ENCODE data around the gene PIANP.
A peak's percentile ranks its signal among the peaks of the same experiment; 100 is the strongest.
"Not testable (repeated sequence)": the region's sequence is repeated elsewhere in the genome, so short reads cannot be mapped to it uniquely, and the experiment has no call there.

The PIANP gene

GRCh38 chr12:6708351-6708750 is 7.7 kb upstream of the PIANP start:
- not testable (repeated sequence) for DNase-seq (ENCODE audit: low read depth in 2 of 3, low spot score in 2 of 3)

GRCh38 chr12:6703631-6704030 is 3.0 kb upstream of the PIANP start:
- DNase-seq (ENCODE audit: low read depth in 2 of 3, low spot score in 2 of 3), result no peak

DNA sequence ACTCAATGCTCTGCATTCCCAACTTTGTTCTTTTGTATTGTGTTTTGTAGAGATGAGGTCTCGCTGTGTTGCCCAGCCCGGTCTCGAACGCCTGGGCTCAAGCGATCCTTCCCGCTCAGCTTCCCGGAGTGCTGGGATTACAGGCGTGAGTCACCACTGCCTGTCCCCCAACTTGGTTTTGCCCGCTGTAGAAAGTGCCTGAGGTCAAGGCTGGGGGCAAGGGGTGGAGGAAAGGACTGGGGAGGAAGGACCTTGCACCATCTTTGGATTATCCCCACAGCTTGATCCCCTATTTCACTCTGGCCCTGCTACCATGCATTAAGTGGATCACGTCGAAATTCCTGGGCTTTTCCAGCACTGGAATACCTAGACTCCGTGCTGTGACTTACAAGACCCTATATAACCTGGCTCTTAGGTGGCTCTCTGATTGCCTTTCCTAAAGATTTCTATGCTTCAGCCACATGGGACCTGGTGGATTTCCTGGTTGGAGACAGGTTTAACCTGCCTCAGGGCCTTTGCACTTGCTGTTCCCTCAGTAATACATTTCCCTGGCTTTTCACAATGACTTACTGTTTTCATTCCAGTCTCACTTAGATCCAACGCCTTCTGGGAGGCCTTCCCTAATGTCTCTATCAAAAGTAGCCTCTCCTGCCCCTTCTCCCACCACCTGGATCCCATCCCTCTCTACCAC is 608 bp upstream of the PIANP start:
- DNase-seq (ENCODE audit: low read depth in 2 of 3, low spot score in 2 of 3), result no peak

DNA sequence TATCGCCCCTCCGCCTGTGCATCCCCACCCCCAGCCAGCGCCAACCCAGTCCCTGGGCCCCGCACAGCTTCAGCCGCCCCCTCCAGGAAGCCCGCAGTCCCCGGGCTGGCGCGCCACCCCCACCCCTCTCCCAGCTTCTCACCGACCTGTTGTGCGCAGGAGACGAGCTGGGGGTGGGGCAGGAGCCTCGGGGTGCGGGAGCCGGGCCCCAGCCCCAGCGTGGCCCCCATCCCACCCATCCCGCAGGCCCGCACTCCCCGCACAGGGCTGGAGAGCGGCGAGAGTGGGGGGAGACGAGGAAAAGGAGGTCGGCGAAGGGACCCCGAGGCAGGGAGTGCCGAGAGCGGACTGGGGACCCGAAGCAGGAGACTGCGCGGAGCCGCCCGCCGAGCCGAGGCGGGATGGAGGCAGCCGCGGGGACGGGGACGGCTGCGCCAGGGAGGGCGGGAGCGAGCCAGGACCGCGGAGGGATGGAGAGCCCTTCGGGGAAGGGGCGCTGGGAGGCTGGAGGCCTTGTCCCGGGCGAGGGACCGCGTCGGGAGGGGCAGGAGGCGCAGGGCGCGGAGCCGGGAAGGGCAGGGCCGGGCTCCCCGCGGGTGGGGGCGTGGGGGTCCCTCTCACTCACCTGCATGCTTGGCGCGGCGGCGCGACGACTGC is 498 bp downstream of the PIANP start:
- DNase-seq (ENCODE audit: low read depth in 2 of 3, low spot score in 2 of 3), result no peak

GRCh38 chr12:6699259-6699988 is 1.2 kb downstream of the PIANP start:
- no peak for DNase-seq (ENCODE audit: low read depth in 2 of 3, low spot score in 2 of 3)

- DNase-seq (ENCODE audit: low read depth in 2 of 3, low spot score in 2 of 3), result no peak
Measured at GRCh38 chr12:6698352-6699046, 2.1 kb downstream of the PIANP start.

GRCh38 chr12:6697584-6698351 is 2.8 kb downstream of the PIANP start:
- DNase-seq (ENCODE audit: low read depth in 2 of 3, low spot score in 2 of 3), result no peak

DNA sequence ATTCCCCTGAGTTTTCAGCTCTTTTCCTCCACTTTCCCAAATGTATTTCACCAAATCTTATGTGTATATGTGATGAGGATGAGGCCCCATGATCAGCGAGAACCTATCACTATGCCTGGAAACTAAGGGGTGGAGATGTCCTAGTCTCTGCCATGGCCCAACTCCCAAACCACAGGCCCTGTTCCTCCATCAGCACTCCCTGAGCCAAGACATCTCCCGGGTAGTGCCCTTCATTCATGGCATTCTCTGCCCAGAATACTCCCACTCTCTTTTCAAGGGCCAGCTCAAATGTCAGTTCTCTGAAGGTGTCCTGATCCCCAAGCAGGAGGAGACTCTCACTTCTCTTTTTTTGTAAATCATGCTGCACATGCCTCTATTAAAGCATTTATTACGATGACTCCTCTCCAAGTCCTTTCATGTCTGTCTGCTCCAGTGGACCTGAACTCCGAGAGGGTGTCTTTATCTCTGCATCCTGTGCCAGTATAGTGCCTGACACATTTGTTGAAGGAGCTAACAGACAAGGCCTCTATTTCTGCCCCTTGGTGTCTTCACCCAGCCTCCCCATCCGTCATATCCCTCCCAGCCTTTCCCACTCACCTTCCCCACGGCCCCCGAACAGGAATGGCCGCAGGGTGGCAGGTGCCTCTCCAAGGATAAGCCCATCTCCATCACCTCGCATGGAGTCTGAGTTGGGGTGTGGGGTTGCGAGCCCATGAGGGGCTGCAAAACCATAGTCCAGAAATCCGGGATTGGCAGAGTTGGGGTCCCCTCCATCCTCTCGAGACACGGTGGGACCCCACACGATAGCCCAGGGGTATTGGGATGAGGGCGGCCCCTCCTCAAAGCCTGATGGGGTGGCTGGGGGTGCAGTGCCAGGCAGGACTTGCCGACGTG is 3.7 kb downstream of the PIANP start:
- DNase-seq (ENCODE audit: low read depth in 2 of 3, low spot score in 2 of 3), result no peak

DNA sequence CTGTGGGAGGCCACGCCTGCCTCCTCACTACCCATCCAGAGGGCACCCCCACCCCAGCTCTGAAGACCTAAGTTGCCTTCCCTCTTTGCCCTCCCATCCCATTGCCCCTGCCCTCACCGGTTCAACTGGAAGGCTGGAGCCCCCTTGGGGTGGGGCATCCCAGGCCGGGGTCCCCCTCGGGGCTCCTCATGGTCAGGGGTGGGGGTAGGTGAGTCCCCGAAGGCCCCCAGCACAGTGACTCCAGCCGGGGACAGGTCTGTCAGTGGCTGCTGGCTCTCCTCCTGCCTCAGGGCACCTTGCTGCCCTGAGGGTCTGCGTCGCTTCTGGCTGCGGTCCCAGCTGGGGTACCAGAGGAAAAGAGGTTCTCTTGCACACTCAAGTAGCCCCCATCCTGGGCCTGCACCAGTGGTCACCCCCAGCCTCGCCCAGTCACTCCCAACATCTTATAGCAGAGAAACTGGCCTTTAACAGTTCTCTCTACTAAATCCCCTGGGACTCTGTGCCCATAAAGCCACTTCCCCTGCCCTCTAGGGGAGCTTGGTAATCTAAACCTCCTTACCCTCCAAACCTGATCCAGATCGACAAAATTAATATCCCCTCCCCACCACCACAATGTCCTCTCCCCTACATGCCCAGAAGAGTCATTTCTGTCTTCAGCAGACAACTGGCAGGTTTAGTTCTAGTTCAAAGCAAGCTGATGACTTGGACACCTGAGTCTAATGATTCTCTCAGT is 5.1 kb downstream of the PIANP start:
- no peak for DNase-seq (ENCODE audit: low read depth in 2 of 3, low spot score in 2 of 3)

DNA sequence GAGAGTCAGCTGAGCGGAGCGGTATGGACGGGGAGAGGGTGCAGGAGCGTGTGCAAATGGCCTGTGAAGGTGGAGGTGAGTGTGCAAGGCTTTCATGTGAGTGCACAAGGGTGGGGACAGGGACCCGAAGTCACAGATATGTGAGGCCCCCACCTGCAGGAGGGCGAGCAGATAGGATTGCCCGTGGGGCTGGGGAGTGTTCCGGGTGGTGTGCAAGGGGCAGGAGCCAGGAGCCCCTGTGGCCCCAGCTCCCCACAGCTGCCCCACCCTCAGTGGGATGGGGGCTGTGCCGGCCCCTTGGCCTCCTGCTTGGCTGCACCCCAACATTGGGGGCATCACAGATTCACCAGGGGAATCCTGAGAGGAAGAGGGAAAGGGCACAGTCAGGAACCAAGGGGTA is 5.9 kb downstream of the PIANP start:
- no peak for DNase-seq (ENCODE audit: low read depth in 2 of 3, low spot score in 2 of 3)

- DNase-seq (ENCODE audit: low read depth in 2 of 3, low spot score in 2 of 3), result no peak
Measured at GRCh38 chr12:6693832-6694355, 6.7 kb downstream of the PIANP start.

DNA sequence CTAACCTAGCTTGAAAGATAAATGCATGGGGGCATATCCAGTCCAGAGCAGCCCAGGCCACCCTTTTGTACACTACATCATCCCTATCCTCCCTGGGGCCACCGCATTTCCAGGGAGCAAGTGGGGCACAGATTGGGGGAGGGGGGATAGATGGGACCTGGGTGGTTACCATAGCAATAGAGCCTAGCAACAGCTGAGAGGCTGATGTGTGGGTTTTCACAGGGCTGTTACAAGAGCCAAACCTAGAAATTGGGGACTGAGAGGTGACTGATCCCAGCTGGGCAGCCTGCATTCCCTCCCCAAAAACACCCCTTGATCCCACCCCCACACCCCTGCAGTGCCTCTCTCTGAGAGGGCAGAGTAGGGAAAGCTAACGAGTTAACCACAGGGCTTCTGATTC is 7.7 kb downstream of the PIANP start:
- no peak for DNase-seq (ENCODE audit: low read depth in 2 of 3, low spot score in 2 of 3)

GRCh38 chr12:6691473-6691872 is 9.1 kb downstream of the PIANP start:
- no peak for DNase-seq (ENCODE audit: low read depth in 2 of 3, low spot score in 2 of 3)

DNA sequence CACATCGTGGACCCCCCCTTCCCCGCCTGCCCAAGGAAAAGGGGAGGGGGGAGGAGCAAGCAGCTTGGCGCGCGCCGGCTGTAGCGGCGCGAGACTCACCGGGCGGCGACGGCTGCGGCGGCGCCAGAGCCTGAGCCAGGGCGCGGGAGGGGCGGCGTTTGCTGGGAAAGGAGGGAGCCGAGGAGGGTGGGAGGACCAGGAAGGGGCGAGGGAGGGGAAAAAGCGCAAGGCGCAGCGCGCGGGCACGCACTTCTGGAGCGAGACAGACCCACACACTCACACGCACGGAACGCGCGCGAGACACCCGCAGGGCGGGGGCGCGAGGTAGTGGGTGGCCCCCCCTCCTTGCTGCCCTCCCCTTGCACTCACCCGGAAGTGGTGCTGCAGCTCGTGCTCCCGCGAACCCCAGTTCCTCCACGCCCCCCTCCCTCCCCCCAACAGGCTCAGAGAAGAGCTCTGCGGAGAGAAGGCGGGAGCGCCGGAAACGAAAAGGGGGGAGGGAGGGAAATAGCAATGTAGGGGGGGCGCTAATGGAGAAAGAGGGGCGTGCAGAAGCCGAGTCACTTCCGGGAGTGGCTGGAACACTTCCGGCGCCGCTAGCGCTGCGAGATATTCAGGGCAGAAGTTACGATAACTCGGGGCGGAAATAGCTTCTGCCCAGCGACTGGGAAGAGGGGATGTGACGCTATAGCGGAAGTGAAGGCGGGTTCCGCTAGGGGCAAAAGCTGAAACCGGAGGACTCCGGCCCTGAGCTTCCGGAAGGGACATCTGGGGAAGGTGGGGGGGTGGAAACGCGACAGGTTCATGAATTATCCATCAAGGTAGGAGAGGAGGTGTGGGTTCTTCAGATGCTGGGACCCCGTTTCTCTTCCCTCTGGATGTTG is 11.4 kb downstream of the PIANP start, which contains the start of gene ZNF384:
Gene ZNF384, minus strand, starts transcription at position 377 of the 884 bp plus-strand sequence. CDS start 9,855 bp downstream, outside the sequence.
- DNase-seq (ENCODE audit: low read depth in 2 of 3, low spot score in 2 of 3), result peak; percentile 68 to 90 (median 87)

GRCh38 chr12:6688543-6688998 is 12.0 kb downstream of the PIANP start:
- peak in 1 of 3 experiments; percentile 49 for DNase-seq (ENCODE audit: low read depth in 2 of 3, low spot score in 2 of 3)

DNA sequence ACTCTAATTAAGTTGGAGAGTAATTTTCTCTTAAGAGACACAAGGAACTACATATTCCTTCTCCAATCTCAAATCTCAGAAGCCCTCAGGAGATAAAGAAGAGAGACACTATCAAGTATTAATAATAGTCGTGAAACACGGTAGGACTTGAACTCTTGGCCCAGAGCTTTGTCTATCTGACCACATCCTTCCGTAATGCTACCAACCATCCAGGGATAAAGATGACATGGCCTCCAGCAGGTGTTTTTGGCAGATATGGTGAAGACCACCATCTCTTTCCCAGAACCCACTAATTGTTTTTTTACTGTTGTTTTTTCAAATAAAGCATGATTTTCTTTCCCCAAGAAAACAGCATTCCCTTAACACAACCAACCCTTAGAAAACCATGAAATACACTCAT is 14.8 kb downstream of the PIANP start:
- no peak for DNase-seq (ENCODE audit: low read depth in 2 of 3, low spot score in 2 of 3)

DNA sequence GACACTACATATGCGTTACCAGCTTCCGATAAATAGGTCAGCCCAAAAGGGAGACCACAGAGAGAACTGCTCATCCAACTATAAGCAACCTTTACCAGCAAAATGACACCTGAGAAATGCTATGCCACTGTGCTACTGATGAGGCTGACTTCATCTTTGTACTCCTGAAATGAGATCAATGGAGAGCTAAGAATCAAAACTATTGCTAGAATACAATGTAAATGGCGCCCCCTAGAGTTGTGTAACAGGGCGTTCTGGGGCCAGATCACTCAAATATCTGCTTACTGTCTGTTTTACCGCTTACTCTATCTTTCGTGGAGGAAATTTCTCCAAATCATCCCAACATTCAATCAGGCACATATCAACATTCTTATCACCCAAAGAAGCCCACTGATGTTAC is 16.0 kb downstream of the PIANP start:
- peak in 1 of 3 experiments; percentile 27 for DNase-seq (ENCODE audit: low read depth in 2 of 3, low spot score in 2 of 3)

DNA sequence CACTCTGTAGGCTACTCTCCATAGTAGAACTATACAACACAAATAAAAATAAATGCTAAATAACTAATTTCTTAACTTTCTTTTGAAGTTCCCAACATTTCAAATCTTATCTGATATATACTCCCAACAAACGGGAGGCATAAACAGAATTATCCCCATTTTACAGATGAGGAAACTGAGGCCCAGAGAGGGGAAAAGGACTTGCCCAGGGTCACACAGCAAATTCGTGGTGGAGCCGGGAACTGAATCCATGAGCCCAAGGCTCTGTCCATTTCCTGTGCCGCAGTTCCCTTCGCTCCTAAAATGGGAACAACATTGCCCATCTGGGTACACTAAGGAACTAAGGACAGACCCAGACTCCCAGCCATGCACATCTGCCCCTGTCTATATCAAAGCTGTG is 23.7 kb downstream of the PIANP start:
- DNase-seq (ENCODE audit: low read depth in 2 of 3, low spot score in 2 of 3), result no peak
